ENCODE data around the gene KIFC3.

- no peak for TF ChIP-seq CTCF (IDR thresholded peaks at IDR 0.05)
- TF ChIP-seq POLR2A (IDR thresholded peaks at IDR 0.05), result no peak
- TF ChIP-seq EP300 (IDR thresholded peaks at IDR 0.05), result no peak
- TF ChIP-seq POLR2AphosphoS5 (IDR thresholded peaks at IDR 0.05), result no peak
Measured at GRCh38 chr16:57728336-57729181, 73.7 kb downstream of the KIFC3 start.
